NB4 (cell line): Measurements from ENCODE around the gene DNAH1.
"Not testable (repeated sequence)": the region's sequence is repeated elsewhere in the genome, so short reads cannot be mapped to it uniquely, and the experiment has no call there.

Source experiments
- CTCF ChIP-seq: IDR thresholded peaks from one replicate; pipeline ENCODE4 v1.5.1; 2012; ENCODE audit warnings: low read depth, low read length
- MAX ChIP-seq: IDR thresholded peaks from 2 replicates; pipeline ENCODE4 v1.6.1; 2011; ENCODE audit warnings: low read depth, low read length
- MYC ChIP-seq: IDR thresholded peaks from 2 replicates; pipeline ENCODE4 v1.6.1; 2011; ENCODE audit warnings: low read depth, low read length
- POLR2A ChIP-seq: IDR thresholded peaks from 2 replicates; pipeline ENCODE4 v1.6.1; 2011; ENCODE audit warnings: mild to moderate bottlenecking; ENCODE audit not compliant: insufficient read length; ENCODE audit errors: extremely low read depth

- TF ChIP-seq POLR2A, CTCF, MYC, MAX: not testable (repeated sequence)
Observed at GRCh38 chr3:52284051-52284450, 32.1 kb upstream of the DNAH1 start.
